ENCODE data around the gene ROR1.

Gene ROR1

GRCh38 chr1:64126581-64126980, 352.8 kb downstream of the ROR1 start:
- no peaks in the 10 kb centered on the region for H3K4me1 ChIP-seq (ENCODE audit: insufficient read depth, low read length)
- H2AFZ ChIP-seq (ENCODE audit: low read depth, low read length) = no peak overlapping the region
- DNase-seq (no peak), ATAC-seq (ENCODE audit: insufficient read depth, low read depth) (no peak)
- peaks cover 6% of the 10 kb centered on the region for H3K27me3 ChIP-seq (ENCODE audit: insufficient read depth, low read length, poor library complexity)
- no peak overlapping the region for H3K4me3 ChIP-seq (ENCODE audit: low read depth in 1 of 2, low read length in 2 of 2)
- H3K27ac ChIP-seq (ENCODE audit: low read length) = no peak overlapping the region
- H3K36me3 ChIP-seq (ENCODE audit: insufficient read depth, low read length) = no peaks in the 10 kb centered on the region
- no peaks in the 10 kb centered on the region for H3K9me3 ChIP-seq (ENCODE audit: insufficient read depth, low read length, severe bottlenecking)
- no peak overlapping the region for H3K9ac ChIP-seq (ENCODE audit: low read depth, low read length)
- H3K4me2 ChIP-seq (ENCODE audit: insufficient read depth, low read length) = no peak overlapping the region
- TF ChIP-seq CTCF (IDR thresholded peaks at IDR 0.05; ENCODE audit: borderline replicate concordance, extremely low read depth, low read length, poor library complexity, severe bottlenecking) (no peak), EZH2 (IDR thresholded peaks at IDR 0.05; ENCODE audit: borderline replicate concordance, low read depth, low read length, severe bottlenecking) (no peak)
- H3K79me2 ChIP-seq (ENCODE audit: insufficient read depth, low read length) = no peaks in the 10 kb centered on the region
- H4K20me1 ChIP-seq (ENCODE audit: insufficient read depth, low read length) = no peaks in the 10 kb centered on the region

- H3K27ac ChIP-seq (ENCODE audit: low read length) = no peak overlapping the region
- H3K4me1 ChIP-seq (ENCODE audit: insufficient read depth, low read length) = no peaks in the 10 kb centered on the region
- ATAC-seq (ENCODE audit: insufficient read depth, low read depth) = no peak
- H3K9ac ChIP-seq (ENCODE audit: low read depth, low read length) = no peak overlapping the region
- H3K9me3 ChIP-seq (ENCODE audit: insufficient read depth, low read length, severe bottlenecking) = no peaks in the 10 kb centered on the region
- TF ChIP-seq CTCF (IDR thresholded peaks at IDR 0.05; ENCODE audit: borderline replicate concordance, extremely low read depth, low read length, poor library complexity, severe bottlenecking) = no peak
- no peak for TF ChIP-seq EZH2 (IDR thresholded peaks at IDR 0.05; ENCODE audit: borderline replicate concordance, low read depth, low read length, severe bottlenecking)
- no peak for DNase-seq
- H3K4me3 ChIP-seq (ENCODE audit: low read depth in 1 of 2, low read length in 2 of 2) = no peak overlapping the region
- H3K36me3 ChIP-seq (ENCODE audit: insufficient read depth, low read length) = no peaks in the 10 kb centered on the region
- H3K4me2 ChIP-seq (ENCODE audit: insufficient read depth, low read length) = no peak overlapping the region
- H2AFZ ChIP-seq (ENCODE audit: low read depth, low read length) = no peak overlapping the region
- H3K27me3 ChIP-seq (ENCODE audit: insufficient read depth, low read length, poor library complexity) = peaks cover 6% of the 10 kb centered on the region
- no peaks in the 10 kb centered on the region for H4K20me1 ChIP-seq (ENCODE audit: insufficient read depth, low read length)
- H3K79me2 ChIP-seq (ENCODE audit: insufficient read depth, low read length) = no peaks in the 10 kb centered on the region
Measured at GRCh38 chr1:64127297-64127696, 353.5 kb downstream of the ROR1 start.

DNA sequence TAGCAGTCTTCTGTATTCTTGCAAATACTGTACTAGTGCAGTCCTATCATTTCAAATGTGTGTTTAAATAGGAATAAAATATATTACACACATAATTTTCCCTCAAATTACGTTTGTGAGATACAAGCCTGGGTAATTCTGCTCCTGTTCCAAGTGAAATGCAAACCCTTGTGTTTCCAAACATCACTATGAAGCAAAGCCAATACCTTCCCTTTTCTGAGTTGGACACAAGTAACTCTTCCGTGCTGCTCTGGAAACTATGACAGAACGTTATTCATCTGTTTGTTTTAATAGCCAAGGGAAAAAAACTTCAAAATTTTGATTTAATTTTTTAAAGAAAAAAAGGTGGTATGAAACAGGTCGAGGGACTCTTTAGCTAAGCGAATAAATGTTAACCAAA, 355.9 kb downstream of the ROR1 start:
- no peak overlapping the region for H2AFZ ChIP-seq (ENCODE audit: low read depth, low read length)
- H3K4me1 ChIP-seq (ENCODE audit: insufficient read depth, low read length) = no peaks in the 10 kb centered on the region
- no peak for DNase-seq

More for the DNA sequence above, 355.9 kb downstream of the ROR1 start:
- no peaks in the 10 kb centered on the region for H3K79me2 ChIP-seq (ENCODE audit: insufficient read depth, low read length)
- H3K4me3 ChIP-seq (ENCODE audit: low read depth in 1 of 2, low read length in 2 of 2) = no peak overlapping the region
- no peaks in the 10 kb centered on the region for H3K9me3 ChIP-seq (ENCODE audit: insufficient read depth, low read length, severe bottlenecking)
- no peak for ATAC-seq (ENCODE audit: insufficient read depth, low read depth)
- no peak for TF ChIP-seq CTCF (IDR thresholded peaks at IDR 0.05; ENCODE audit: borderline replicate concordance, extremely low read depth, low read length, poor library complexity, severe bottlenecking)
- TF ChIP-seq EZH2 (IDR thresholded peaks at IDR 0.05; ENCODE audit: borderline replicate concordance, low read depth, low read length, severe bottlenecking) = no peak
- H3K4me2 ChIP-seq (ENCODE audit: insufficient read depth, low read length) = no peak overlapping the region
- H3K27me3 ChIP-seq (ENCODE audit: insufficient read depth, low read length, poor library complexity) = peaks cover 6% of the 10 kb centered on the region
- no peaks in the 10 kb centered on the region for H3K36me3 ChIP-seq (ENCODE audit: insufficient read depth, low read length)
- no peak overlapping the region for H3K9ac ChIP-seq (ENCODE audit: low read depth, low read length)
- H4K20me1 ChIP-seq (ENCODE audit: insufficient read depth, low read length) = no peaks in the 10 kb centered on the region
- H3K27ac ChIP-seq (ENCODE audit: low read length) = no peak overlapping the region
